ENCODE measurements around the gene FOXK2.

FOXK2 gene

DNA sequence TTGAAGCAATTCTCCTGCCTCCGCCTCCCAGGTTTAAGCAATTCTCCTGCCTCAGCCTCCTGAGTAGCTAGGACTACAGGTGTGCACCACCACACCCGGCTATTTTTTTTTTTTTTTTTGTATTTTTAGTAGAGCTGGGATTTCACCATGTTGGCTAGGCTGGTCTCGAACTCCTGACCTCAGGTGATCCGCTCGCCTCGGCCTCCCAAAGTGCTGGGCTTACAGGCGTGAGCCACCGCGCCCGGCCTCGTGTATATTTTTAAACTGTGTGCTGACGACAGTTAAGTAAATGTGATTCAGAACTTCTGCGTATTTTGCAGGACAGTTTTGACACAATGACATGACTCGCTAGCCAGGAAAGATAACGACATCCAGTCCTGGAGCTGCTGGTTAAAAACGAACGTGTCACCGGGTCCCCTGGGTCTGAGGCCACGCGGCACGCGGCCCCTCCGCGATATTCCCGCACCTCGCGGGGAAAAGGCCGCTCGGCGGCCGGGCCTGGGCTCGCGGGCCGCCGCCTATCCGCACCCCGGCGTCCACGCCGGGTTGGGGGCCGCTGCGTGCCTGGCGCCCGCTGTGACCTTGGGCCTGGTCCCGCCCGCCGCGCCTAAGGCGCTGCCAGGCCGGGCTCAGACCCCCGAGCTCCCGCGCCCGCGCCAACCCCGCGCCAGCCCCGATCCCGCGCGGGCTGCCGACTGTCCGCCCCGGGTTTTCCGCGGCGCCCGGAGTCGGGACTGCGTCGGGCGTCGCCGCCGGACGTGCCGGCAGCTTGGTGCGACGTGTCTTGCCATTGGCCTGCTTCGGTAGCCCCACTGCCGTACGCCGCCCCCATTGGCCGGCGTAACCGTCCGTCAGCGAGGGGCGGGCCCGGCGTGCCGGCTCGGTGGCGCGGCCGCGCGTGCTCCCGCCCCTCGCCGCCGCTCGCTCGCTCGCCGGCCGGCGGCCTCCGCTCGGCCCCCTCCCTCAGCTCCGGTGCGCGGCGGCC lies at the start of gene FOXK2:
Gene FOXK2 (plus strand): TSS at position 907 of the 985 bp plus-strand sequence. CDS start 157 bp downstream, outside the sequence.
- in situ Hi-C loops (cut with MboI; ENCODE audit: low sequenced_read_pairs) = no loop called here

- in situ Hi-C loops (cut with MboI; ENCODE audit: low sequenced_read_pairs) = no loop called here
Observed at GRCh38 chr17:82470065-82470464, 49.5 kb upstream of the FOXK2 start.

DNA sequence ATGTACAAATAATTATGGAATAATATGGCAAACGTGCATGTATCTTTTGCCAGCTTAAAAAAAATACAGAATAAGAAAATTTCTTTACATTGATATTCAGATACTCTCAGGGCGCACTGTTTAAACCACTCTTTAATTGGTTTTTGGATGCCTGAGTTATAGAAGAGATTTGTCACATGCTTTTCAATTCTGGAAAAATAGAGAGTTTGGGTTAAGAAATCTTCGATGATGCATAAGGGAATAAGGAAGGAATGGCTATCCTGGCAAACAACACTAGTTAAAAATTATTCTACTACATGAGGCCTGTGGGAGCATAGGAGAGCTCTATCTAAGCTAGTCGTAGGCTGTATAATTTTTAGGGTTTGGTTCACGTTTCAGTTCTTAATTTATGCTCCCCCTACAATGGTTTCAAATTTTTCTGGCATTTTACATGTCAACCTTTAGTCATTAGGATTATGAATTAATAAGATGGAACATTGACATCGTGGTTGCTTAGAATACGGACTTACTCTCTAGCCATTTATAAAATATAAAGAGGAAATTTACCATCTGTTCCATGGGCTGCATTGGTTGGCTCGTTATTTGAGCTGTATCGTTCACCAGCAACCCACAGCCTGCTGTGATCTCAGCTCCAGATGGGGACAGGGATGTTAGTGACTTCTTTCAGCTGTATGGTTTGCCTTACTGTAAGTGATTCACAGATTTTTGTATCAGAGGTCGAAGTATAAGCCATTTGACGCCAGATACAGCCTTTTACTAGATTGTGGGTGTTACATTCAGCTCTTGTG lies 45.1 kb upstream of the FOXK2 start:
- in situ Hi-C loops (cut with MboI; ENCODE audit: low sequenced_read_pairs) = no loop called here

DNA sequence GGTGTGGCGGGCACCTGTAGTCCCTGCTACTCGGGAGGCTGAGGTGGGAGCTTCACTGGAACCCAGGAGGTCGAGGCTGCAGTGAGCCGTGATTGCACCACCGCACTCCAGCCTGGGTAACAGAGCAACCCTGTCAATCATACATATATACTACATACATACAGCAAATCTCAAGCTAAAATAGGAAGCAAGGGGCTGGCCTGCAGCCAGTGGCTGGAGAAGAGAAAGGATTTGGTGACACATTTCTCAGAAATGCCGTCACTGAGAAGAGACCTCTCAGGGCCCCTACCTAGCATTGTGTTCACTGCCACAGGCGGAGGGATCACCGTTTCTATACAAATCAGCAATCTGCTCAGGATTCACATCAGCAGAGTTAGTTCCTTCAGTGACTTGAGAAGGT lies 44.1 kb upstream of the FOXK2 start:
- in situ Hi-C loops (cut with MboI; ENCODE audit: low sequenced_read_pairs) = no loop called here

GRCh38 chr17:82477934-82478333 lies 41.6 kb upstream of the FOXK2 start:
- in situ Hi-C loops (cut with MboI; ENCODE audit: low sequenced_read_pairs) = no loop called here

GRCh38 chr17:82479602-82480001 lies 39.9 kb upstream of the FOXK2 start:
- in situ Hi-C loops (cut with MboI; ENCODE audit: low sequenced_read_pairs) = no loop called here

- in situ Hi-C loops (cut with MboI; ENCODE audit: low sequenced_read_pairs) = no loop called here
Observed at GRCh38 chr17:82480318-82480717, 39.2 kb upstream of the FOXK2 start.

- in situ Hi-C loops (cut with MboI; ENCODE audit: low sequenced_read_pairs) = no loop called here
Observed at GRCh38 chr17:82483204-82483660, 36.3 kb upstream of the FOXK2 start.

GRCh38 chr17:82483836-82484235 lies 35.7 kb upstream of the FOXK2 start:
- in situ Hi-C loops (cut with MboI; ENCODE audit: low sequenced_read_pairs) = no loop called here

DNA sequence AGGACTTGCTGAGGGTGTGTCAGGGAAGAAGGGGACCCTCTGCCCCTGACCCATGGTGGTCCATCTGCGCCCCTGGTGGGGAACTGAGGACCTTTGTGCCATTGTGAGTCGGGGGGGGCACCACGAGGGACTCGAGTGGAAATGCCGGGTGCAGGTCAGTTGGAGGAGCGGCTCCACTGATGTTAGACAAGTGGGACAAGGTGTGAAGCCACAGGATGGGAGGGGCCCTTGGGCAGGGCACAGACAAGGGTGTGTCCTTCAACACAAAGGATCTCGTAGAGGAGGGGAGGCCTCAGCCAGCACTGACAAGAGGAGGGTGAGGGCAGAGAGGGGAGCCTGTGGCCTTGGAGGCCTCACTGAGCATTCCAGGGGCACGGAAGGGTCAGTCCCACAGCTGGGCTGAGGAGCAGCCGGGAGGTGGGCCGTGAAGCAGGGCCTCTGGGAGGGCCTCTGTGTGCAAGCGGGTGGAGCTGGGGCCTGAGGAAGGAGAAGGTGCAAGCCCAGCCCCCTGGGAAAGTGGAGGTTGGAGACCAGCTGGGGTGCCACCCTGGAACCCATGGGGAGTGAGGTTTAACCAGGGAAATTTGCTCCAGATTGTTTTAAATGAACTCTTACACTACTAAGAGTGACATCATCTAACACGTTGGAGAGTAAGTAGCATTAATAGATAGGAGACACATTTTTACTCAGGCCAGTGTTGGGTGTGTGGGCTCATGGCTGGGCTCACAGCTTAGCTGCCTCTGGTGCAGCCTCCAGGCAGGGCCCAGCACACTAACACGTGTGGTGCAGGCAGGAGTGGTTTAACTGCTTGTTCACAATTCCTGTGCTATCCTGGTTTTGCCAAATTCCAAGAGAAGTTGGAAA lies 33.1 kb upstream of the FOXK2 start:
- in situ Hi-C loops (cut with MboI; ENCODE audit: low sequenced_read_pairs) = no loop called here

GRCh38 chr17:82487910-82488309 lies 31.6 kb upstream of the FOXK2 start:
- in situ Hi-C loops (cut with MboI; ENCODE audit: low sequenced_read_pairs) = no loop called here

- in situ Hi-C loops (cut with MboI; ENCODE audit: low sequenced_read_pairs) = no loop called here
Observed at GRCh38 chr17:82489117-82489516, 30.4 kb upstream of the FOXK2 start.

GRCh38 chr17:82489851-82490511 lies 29.6 kb upstream of the FOXK2 start:
- in situ Hi-C loops (cut with MboI; ENCODE audit: low sequenced_read_pairs) = no loop called here

DNA sequence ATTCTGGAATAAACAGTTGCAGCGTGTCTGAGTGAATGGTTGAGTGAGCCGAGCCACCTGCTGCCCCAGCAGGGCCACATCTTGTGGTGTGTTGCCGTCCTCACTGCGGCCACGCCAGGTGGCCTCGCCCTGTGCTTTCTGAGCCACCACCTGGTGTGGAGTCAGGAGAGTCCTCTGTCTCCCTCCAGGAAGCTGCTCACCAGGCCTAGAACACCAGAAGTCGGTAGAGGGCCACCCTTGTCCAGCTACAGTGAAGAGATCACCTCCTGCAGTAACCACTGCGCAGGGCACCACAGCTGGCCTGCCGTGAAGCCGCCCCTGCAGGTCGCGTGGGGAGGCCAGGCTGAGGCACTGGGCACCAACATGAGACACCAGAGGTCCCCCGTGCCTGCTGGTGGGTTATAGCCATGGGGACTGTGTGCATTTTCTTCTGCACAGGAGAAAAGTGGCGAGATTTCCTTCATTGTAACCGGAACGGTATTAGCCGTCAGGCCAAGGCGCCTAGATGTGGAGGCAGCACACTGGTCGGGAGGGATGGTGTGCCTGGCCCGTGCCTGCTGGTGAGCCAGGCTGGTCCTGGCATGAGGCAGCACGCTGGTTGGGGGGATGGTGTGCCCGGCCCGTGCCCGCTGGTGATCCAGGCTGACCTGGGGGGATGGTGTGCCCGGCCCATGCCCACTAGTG lies 28.9 kb upstream of the FOXK2 start:
- in situ Hi-C loops (cut with MboI; ENCODE audit: low sequenced_read_pairs) = no loop called here

DNA sequence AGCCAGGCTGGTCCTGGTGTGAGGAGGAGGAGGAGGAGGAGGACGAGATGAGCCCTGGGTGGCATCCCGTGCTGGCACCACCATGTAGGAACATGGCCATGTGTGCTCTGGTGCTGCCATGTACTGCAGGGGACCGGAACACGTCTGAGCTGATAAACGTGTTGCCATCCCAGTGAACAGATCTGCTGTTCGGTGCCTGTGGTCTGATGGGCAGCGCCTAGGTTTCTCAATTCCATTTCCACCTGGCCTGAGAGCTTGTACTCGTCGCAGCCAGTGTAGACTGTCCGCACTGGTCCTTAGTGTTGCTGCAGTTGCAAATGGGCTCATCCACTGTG lies 28.4 kb upstream of the FOXK2 start:
- in situ Hi-C loops (cut with MboI; ENCODE audit: low sequenced_read_pairs) = no loop called here

GRCh38 chr17:82491533-82491932 lies 28.0 kb upstream of the FOXK2 start:
- in situ Hi-C loops (cut with MboI; ENCODE audit: low sequenced_read_pairs) = no loop called here

DNA sequence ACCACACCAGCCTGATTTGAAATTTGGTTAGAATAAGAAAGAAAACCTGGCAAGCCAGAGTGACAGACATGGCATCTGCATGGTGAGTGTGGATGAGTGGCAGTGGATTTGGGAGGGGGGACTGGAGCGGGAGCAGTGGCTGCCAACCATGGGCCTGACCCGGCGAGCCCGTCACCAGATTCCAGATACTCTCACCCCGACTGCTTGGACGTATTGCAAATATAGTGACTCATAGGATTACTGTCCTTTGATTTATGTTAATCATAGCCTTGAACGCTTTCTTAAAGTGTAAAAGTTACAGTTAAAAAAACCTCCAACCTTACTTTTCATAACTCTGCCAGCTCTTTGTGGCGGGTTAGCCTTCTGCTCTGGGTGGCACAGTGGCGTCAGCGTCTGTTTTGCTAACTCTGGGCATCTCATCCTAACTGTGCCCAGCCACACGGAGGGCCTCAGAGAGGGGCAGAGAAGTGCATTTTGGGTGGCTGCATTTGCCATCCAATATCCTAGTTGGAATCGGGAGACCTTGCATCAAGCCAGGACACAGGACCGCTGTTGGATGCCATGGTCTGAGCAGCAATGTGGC lies 26.8 kb upstream of the FOXK2 start:
- in situ Hi-C loops (cut with MboI; ENCODE audit: low sequenced_read_pairs) = no loop called here

GRCh38 chr17:82493226-82493781 lies 26.2 kb upstream of the FOXK2 start:
- in situ Hi-C loops (cut with MboI; ENCODE audit: low sequenced_read_pairs) = no loop called here
